Activated T-cell treated with anti-CD3 and anti-CD28 coated beads, Interleukin-2, amount 50 U/mL, for 72 hours (primary cell): ENCODE measurements around the gene LLGL1. TPM values are rescaled to one million over a fixed set of nuclear protein-coding genes. Genes with fewer than 3 reads are reported as not detected.
A peak's percentile ranks its signal among the peaks of the same experiment; 100 is the strongest.

ENCODE experiments used
- ATAC-seq, 2 donors: fragments of 150-1000 bp; cut with Tn5 transposase; replicated peaks in 1 of 2; 2 replicates each; pipeline ENCODE4 v1.10.0; 2021; ENCODE audit warnings: moderate library complexity in 2 of 2, mild to moderate bottlenecking in 1 of 2
- DNase-seq, 2 donors: peaks; one replicate each; pipeline ENCODE4 v3.0.0; 2021 to 2022; ENCODE audit warnings: mixed read lengths in 1 of 2
- H3K27ac Mint-ChIP-seq: one replicate; pipeline ENCODE4 v1.8.0; 2022; ENCODE audit warnings: mild to moderate bottlenecking, moderate library complexity, mixed read lengths
- H3K27me3 Mint-ChIP-seq: one replicate; pipeline ENCODE4 v1.8.0; 2022; ENCODE audit warnings: low read depth, mixed read lengths
- H3K36me3 Mint-ChIP-seq, 2 donors: one replicate each; pipeline ENCODE4 v1.8.0; 2022; ENCODE audit warnings: mixed read lengths in 2 of 2, mild to moderate bottlenecking in 1 of 2; ENCODE audit not compliant: insufficient read depth in 2 of 2
- H3K4me1 Mint-ChIP-seq: one replicate; pipeline ENCODE4 v1.8.0; 2022; ENCODE audit warnings: low read depth, mixed read lengths
- H3K4me3 Mint-ChIP-seq, 2 donors: one replicate each; pipeline ENCODE4 v1.8.0; 2022; ENCODE audit warnings: mild to moderate bottlenecking in 2 of 2, mixed read lengths in 2 of 2, moderate library complexity in 2 of 2
- H3K9me3 Mint-ChIP-seq, 2 donors: one replicate each; pipeline ENCODE4 v1.8.0; 2022; ENCODE audit warnings: mixed read lengths in 2 of 2
- total RNA-seq, 2 donors: library from RNA; stranded (reverse); gene quantifications; one replicate each; pipeline ENCODE4 v1.2.3, GENCODE V29; 2022

The LLGL1 gene
- total RNA-seq, 2 donors from 2014 or later = 18.5 to 18.6 TPM

- Mint-ChIP-seq H3K27me3 (no peaks in the 10 kb centered on the region), H3K4me1 (peaks cover 79% of the 10 kb centered on the region), H3K27ac (peak overlapping the region; percentile 86), H3K4me3 (peak overlapping the region; percentile 93 to 98), H3K36me3 (peaks cover 18 to 24% of the 10 kb centered on the region in 2 donors), H3K9me3 (no peaks in the 10 kb centered on the region)
- no peak for ATAC-seq
- peak in 1 of 2 donors; percentile 16 for DNase-seq
Observed at GRCh38 chr17:18185832-18186626, 39.4 kb upstream of the LLGL1 start.

GRCh38 chr17:18186627-18186982 lies 38.8 kb upstream of the LLGL1 start:
- H3K36me3 Mint-ChIP-seq = peaks cover 18 to 24% of the 10 kb centered on the region in 2 donors
- DNase-seq (no peak), ATAC-seq (no peak)
- no peaks in the 10 kb centered on the region for H3K27me3 Mint-ChIP-seq
- peak overlapping the region; percentile 86 for H3K27ac Mint-ChIP-seq
- H3K4me1 Mint-ChIP-seq = peaks cover 79% of the 10 kb centered on the region
- H3K9me3 Mint-ChIP-seq = no peaks in the 10 kb centered on the region
- peak overlapping the region; percentile 93 to 98 for H3K4me3 Mint-ChIP-seq

GRCh38 chr17:18187226-18187625 lies 38.2 kb upstream of the LLGL1 start:
- H3K4me1 Mint-ChIP-seq = peaks cover 79% of the 10 kb centered on the region
- DNase-seq = no peak
- H3K27ac Mint-ChIP-seq = peak overlapping the region; percentile 86
- peaks cover 18 to 24% of the 10 kb centered on the region in 2 donors for H3K36me3 Mint-ChIP-seq
- H3K27me3 Mint-ChIP-seq = no peaks in the 10 kb centered on the region
- ATAC-seq = no peak
- H3K9me3 Mint-ChIP-seq = no peaks in the 10 kb centered on the region
- peak overlapping the region; percentile 93 to 98 for H3K4me3 Mint-ChIP-seq

- DNase-seq (peak; percentile 50 to 53), ATAC-seq (no peak)
- Mint-ChIP-seq H3K4me1 (peaks cover 76% of the 10 kb centered on the region), H3K27me3 (no peaks in the 10 kb centered on the region), H3K9me3 (no peaks in the 10 kb centered on the region), H3K27ac (peak overlapping the region; percentile 86), H3K4me3 (peak overlapping the region; percentile 93 to 98), H3K36me3 (peaks cover 18 to 25% of the 10 kb centered on the region in 2 donors)
Observed at GRCh38 chr17:18187821-18188761, 37.3 kb upstream of the LLGL1 start.

GRCh38 chr17:18190628-18191235 lies 34.7 kb upstream of the LLGL1 start:
- Mint-ChIP-seq H3K27ac (peak overlapping the region; percentile 54), H3K9me3 (no peaks in the 10 kb centered on the region), H3K36me3 (peaks cover 18 to 30% of the 10 kb centered on the region in 2 donors), H3K27me3 (no peaks in the 10 kb centered on the region), H3K4me3 (no peak overlapping the region), H3K4me1 (peaks cover 76% of the 10 kb centered on the region)
- ATAC-seq (no peak), DNase-seq (no peak)

GRCh38 chr17:18191236-18191667 lies 34.2 kb upstream of the LLGL1 start:
- Mint-ChIP-seq H3K27ac (no peak overlapping the region), H3K27me3 (no peaks in the 10 kb centered on the region), H3K9me3 (no peaks in the 10 kb centered on the region), H3K36me3 (peaks cover 16 to 33% of the 10 kb centered on the region in 2 donors), H3K4me3 (no peak overlapping the region), H3K4me1 (peaks cover 76% of the 10 kb centered on the region)
- ATAC-seq (no peak), DNase-seq (no peak)

GRCh38 chr17:18191967-18192366 lies 33.5 kb upstream of the LLGL1 start:
- Mint-ChIP-seq H3K9me3 (no peaks in the 10 kb centered on the region), H3K27ac (no peak overlapping the region), H3K4me1 (peaks cover 69% of the 10 kb centered on the region), H3K27me3 (no peaks in the 10 kb centered on the region), H3K4me3 (no peak overlapping the region), H3K36me3 (peaks cover 14 to 34% of the 10 kb centered on the region in 2 donors)
- DNase-seq = no peak
- peak in 1 of 2 donors; percentile 23 for ATAC-seq

GRCh38 chr17:18194394-18194793 lies 31.0 kb upstream of the LLGL1 start:
- no peaks in the 10 kb centered on the region for H3K27me3 Mint-ChIP-seq
- DNase-seq (no peak), ATAC-seq (no peak)
- H3K36me3 Mint-ChIP-seq = peaks cover 9 to 24% of the 10 kb centered on the region in 2 donors
- peak overlapping the region; percentile 47 for H3K27ac Mint-ChIP-seq
- H3K9me3 Mint-ChIP-seq = no peaks in the 10 kb centered on the region
- peaks cover 61% of the 10 kb centered on the region for H3K4me1 Mint-ChIP-seq
- no peak overlapping the region for H3K4me3 Mint-ChIP-seq

GRCh38 chr17:18194804-18195203 lies 30.6 kb upstream of the LLGL1 start:
- Mint-ChIP-seq H3K4me3 (no peak overlapping the region), H3K4me1 (peaks cover 57% of the 10 kb centered on the region), H3K36me3 (peaks cover 9 to 21% of the 10 kb centered on the region in 2 donors), H3K9me3 (no peaks in the 10 kb centered on the region), H3K27me3 (no peaks in the 10 kb centered on the region), H3K27ac (peak overlapping the region; percentile 47)
- ATAC-seq (no peak), DNase-seq (no peak)

GRCh38 chr17:18195246-18195645 lies 30.2 kb upstream of the LLGL1 start:
- no peak for ATAC-seq
- peaks cover 56% of the 10 kb centered on the region for H3K4me1 Mint-ChIP-seq
- no peak overlapping the region for H3K4me3 Mint-ChIP-seq
- peaks cover 9 to 19% of the 10 kb centered on the region in 2 donors for H3K36me3 Mint-ChIP-seq
- no peaks in the 10 kb centered on the region for H3K9me3 Mint-ChIP-seq
- peak overlapping the region; percentile 56 for H3K27ac Mint-ChIP-seq
- DNase-seq = no peak
- H3K27me3 Mint-ChIP-seq = no peaks in the 10 kb centered on the region

GRCh38 chr17:18197535-18198194 lies 27.8 kb upstream of the LLGL1 start:
- DNase-seq = no peak
- no peaks in the 10 kb centered on the region for H3K27me3 Mint-ChIP-seq
- H3K36me3 Mint-ChIP-seq = peaks cover 7 to 21% of the 10 kb centered on the region in 2 donors
- H3K9me3 Mint-ChIP-seq = no peaks in the 10 kb centered on the region
- peaks cover 34% of the 10 kb centered on the region for H3K4me1 Mint-ChIP-seq
- peak overlapping the region; percentile 10 for H3K27ac Mint-ChIP-seq
- ATAC-seq = no peak
- no peak overlapping the region for H3K4me3 Mint-ChIP-seq

GRCh38 chr17:18198530-18198929 lies 26.9 kb upstream of the LLGL1 start:
- Mint-ChIP-seq H3K36me3 (peaks cover 7 to 21% of the 10 kb centered on the region in 2 donors), H3K27me3 (no peaks in the 10 kb centered on the region), H3K9me3 (no peaks in the 10 kb centered on the region), H3K4me1 (peaks cover 33% of the 10 kb centered on the region), H3K4me3 (no peak overlapping the region), H3K27ac (peak overlapping the region; percentile 10)
- DNase-seq (no peak), ATAC-seq (no peak)
